Subcutaneous adipose tissue (tissue), 4 donors: ENCODE measurements around the gene STH. TPM values are rescaled to one million over a fixed set of nuclear protein-coding genes. Genes with fewer than 3 reads are reported as not detected.

Experiments
- CTCF ChIP-seq: fragments of 450-650 bp; IDR thresholded peaks from one replicate; pipeline ENCODE4 v1.5.1; 2016; ENCODE audit warnings: low read depth, mild to moderate bottlenecking, control low read depth, antibody characterized with exemption, moderate library complexity
- total RNA-seq, 4 donors: library from RNA; depleted of rRNA; stranded (reverse); fragments of >200 nt; gene quantifications; one replicate each; pipeline ENCODE4 v1.1.0, GENCODE V29; 2016

STH gene
- total RNA-seq, 4 donors from 2014 or later = not detected

- no peak for TF ChIP-seq CTCF
Measured at GRCh38 chr17:45954914-45955313, 44.1 kb upstream of the STH start.

GRCh38 chr17:45955326-45955725, 43.7 kb upstream of the STH start:
- no peak for TF ChIP-seq CTCF

- TF ChIP-seq CTCF = no peak
Measured at GRCh38 chr17:45956090-45956489, 43.0 kb upstream of the STH start.

- TF ChIP-seq CTCF = no peak
Measured at GRCh38 chr17:45958307-45958706, 40.7 kb upstream of the STH start.

- TF ChIP-seq CTCF = no peak
Measured at GRCh38 chr17:45958994-45959665, 39.9 kb upstream of the STH start.

- TF ChIP-seq CTCF = no peak
Measured at GRCh38 chr17:45960311-45960710, 38.7 kb upstream of the STH start.

- TF ChIP-seq CTCF = no peak
Measured at GRCh38 chr17:45961206-45961605, 37.8 kb upstream of the STH start.
